HS-5 (cell line): ENCODE measurements around the gene SORCS2.

Source experiments
- DNase-seq: peaks from one replicate; pipeline ENCODE4 v3.0.0-alpha.2; 2012; ENCODE audit warnings: low read depth

The SORCS2 gene

DNA sequence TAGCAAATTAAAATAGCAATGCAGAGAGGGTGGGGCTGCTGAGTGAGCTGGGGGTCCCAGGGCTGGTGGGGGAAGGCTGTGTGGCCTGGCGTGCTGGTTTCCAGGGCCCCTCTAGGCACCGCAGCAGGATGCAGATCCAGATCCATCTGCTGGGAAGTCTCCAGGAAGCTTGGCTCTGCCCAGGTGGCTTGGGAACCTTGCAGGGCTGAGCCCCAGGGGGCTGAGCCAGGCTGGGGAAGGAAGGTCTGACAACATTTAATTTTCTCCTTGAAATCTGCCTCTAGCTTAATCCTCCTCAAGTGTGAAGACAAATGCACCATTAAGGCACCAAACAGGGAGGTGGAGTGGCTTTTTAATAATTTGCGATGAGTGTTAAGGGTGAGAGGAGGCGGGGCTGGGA lies 31.7 kb downstream of the SORCS2 start:
- no peak for DNase-seq

DNA sequence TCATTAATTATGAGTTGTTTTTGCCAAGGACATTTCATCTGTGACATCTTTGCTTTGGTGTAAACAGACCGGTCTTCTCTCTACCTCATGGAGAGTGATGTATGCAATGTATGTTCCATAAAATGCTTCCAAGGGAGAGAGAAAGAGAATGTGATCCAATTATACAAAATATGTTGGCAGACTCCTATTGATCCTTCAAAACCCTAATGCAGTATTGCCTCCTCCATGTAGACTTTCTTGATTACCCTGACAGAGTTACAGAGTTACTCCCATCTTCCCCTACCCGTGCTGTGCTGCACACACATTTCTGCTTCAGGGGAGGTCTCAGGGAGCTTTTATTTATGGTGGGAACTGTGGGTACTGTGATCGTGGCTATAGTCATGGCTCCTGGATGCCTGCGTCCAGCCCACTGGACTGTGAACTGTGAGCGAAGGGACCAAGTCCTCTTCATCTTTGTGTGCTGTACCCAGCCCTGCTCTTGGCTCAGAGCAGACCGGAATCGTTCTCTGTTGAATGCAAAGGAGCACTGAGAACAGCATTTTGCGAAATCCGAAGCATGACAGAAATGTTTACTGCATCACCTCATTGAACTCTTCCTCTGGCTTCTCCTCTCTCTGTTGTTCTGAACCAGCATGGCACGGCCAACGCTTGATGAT lies 32.7 kb downstream of the SORCS2 start:
- no peak for DNase-seq

- DNase-seq = no peak
Observed at GRCh38 chr4:7226439-7226838, 34.1 kb downstream of the SORCS2 start.

- no peak for DNase-seq
Observed at GRCh38 chr4:7227008-7227407, 34.7 kb downstream of the SORCS2 start.

- no peak for DNase-seq
Observed at GRCh38 chr4:7228734-7229133, 36.4 kb downstream of the SORCS2 start.

DNA sequence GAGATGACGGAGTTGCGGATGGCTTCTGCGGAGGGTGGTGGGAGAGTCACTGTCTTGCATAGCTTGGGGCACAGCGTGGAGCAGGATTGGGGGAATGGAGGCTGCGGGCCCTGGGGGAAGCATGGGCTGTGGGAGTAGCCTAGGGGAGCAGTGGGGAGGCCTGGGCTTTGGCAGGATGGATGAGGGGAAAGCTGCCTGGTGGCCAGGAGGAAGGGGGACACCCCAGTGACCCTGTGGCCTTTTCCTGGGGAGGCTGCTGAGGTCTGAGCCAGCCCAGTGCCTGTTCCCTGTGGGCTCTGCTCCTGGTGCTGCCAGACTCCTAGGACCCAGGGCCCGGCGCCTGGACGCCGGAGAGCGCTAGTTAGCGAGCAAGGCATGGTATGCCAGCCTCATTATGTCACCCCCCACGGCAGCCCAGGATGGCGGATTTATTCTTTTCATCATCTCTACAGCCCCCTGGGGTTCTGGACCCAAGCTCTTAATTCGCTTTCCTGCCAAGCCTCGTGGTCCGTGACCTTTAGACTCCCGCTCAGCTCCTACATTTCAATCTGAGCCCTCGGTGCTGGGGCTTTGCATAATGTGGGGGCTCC lies 39.8 kb downstream of the SORCS2 start:
- DNase-seq = no peak

- no peak for DNase-seq
Observed at GRCh38 chr4:7233006-7233580, 40.8 kb downstream of the SORCS2 start.

DNA sequence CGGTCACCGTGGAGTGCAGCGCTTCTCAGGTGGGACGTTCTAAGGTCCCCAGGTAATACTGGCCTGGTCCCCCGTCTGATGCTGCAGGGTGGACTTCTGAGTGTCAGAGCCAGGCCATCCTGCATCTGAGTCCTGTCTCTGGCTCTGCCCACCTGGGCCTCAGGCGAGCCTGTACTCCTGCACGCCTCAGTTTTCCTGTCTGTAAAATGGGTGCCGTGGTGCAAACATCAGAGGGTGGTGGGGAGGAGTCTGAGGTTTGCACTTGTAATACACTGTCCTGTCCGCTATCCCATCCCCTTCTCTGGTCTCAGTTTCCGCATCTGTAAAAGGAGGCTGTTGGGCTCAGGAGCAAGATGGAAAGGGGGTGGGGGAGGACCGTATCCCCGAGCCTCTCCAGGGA lies 41.3 kb downstream of the SORCS2 start:
- no peak for DNase-seq

GRCh38 chr4:7234355-7235029 lies 42.2 kb downstream of the SORCS2 start:
- DNase-seq = no peak

DNA sequence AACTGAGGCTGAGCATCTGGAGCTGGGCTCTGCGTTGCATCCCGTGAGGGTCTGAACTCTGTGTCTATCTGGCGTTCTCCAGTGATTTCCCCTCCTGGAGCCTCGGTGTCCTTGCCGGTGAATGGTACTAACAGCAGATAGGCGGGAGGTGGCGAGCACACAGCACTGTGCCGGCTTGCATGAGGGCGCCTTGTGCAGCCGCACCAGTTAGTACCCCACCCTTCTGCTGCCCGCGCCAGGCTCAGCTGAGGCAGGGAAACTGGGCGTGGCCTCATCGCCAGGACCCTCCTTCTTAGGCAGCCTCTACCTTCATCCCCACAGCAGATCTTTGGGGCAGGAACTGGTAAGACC lies 42.7 kb downstream of the SORCS2 start:
- DNase-seq = no peak

DNA sequence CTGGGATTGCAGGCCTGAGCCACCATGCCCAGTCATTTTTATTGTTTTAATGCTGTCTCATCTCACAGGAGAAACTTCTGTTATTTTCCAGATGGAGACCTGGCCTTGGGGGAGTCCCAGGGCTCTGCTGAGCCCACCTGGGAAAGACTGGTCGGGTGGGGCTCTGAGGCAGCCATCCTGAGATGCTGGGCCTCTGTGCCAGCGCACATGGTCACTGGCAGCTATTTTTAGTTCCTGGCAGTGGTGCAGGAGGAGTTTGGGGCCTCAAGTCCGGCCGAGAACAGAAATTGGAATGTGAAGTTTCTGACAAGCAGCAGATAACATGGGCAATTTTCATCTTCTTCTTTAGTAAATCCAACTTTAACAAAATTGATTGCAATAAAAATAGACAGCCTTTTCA lies 44.5 kb downstream of the SORCS2 start:
- no peak for DNase-seq

DNA sequence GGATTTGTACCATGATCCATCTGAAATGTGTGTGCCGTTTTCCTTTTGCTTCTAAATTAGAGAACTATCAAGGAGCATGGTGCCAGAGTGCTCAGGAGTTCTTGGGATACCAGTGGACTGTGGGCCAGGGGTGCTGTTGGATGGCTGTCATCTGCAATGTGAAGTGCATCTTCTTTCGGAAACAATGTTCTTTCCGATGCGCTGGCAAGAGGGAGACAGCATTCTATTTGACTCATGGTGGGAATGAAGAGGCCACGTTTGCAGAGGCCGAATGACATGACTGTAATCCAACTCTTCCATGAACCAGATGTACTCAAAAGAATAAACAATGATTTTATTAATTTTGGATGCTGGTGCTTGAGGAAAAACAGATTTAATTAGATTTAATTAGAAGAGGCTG lies 45.5 kb downstream of the SORCS2 start:
- DNase-seq = no peak

DNA sequence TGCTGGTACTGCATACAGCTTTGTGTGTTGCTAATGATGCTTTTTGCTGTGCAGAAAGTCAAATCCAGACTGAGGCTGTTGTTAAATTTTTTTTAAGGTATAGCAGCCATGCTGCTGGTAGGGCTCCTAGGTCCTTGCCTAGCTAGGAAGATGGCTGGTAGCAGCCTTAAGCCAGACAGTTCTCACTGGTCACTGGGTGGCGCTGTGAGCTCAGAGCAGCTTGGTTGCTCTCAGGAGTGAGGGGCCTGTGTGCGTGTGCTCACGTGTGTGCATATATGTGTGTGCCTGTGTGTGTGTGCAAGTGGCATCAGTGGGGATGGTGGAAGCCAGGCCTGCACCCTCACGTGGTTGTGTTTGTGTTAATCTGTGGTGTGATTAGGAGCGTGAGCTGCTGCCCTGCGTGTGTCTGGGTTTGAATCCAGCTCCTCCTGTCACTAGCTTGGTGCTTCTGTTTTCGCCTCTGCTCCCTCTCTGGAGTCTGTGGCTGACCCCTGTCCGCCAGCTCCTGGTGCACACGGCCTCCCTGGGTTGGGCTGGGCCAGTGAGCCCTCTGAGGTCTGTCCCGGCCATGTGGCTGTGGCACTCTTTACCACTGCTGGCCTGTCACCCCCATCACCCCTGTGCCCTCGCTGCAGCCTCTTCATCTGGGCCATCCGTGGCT lies 46.1 kb downstream of the SORCS2 start:
- DNase-seq = no peak

GRCh38 chr4:7239101-7239820 lies 46.9 kb downstream of the SORCS2 start:
- no peak for DNase-seq

DNA sequence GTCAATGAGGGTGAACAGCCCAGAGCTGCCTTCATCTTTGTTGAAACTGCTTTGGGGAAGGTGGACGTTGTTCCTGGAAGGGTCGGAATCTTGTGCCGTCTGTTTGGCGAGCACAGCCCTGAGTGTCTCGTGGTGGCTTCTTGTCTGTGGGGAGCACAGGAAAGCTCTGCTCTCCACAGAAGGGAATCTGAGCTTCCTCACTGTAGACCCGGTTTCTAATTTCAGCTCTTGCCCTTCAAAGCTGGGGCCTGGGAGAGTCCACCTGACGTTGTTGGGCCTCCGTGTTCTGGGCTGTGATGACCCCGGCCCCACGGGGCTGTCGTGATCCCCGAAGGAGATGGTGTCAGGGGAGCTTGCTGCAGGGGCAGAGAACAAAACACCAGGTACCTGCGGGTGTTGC lies 47.5 kb downstream of the SORCS2 start:
- DNase-seq = no peak

DNA sequence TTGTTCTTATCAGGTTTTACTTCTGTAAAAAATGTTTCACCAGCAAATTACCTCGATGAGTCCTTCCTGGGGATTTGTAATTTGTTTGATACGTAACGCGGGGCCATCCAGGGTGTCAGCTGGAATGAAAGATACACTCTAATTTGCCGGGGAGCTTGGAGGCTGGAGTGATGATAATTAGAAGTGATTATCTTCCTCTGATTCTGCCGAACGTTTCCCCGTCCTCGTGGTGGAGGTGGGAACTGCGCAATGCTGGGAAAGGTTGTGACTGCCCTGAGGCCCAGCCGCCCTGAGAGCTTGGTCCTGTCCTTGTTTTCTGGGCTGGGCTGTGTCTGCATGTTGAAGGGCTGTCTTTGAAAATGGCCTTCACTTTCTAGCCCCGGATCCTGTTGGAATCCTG lies 48.0 kb downstream of the SORCS2 start:
- no peak for DNase-seq

- DNase-seq = no peak
Observed at GRCh38 chr4:7241597-7242125, 49.3 kb downstream of the SORCS2 start.

GRCh38 chr4:7242766-7243165 lies 50.4 kb downstream of the SORCS2 start:
- DNase-seq = no peak

DNA sequence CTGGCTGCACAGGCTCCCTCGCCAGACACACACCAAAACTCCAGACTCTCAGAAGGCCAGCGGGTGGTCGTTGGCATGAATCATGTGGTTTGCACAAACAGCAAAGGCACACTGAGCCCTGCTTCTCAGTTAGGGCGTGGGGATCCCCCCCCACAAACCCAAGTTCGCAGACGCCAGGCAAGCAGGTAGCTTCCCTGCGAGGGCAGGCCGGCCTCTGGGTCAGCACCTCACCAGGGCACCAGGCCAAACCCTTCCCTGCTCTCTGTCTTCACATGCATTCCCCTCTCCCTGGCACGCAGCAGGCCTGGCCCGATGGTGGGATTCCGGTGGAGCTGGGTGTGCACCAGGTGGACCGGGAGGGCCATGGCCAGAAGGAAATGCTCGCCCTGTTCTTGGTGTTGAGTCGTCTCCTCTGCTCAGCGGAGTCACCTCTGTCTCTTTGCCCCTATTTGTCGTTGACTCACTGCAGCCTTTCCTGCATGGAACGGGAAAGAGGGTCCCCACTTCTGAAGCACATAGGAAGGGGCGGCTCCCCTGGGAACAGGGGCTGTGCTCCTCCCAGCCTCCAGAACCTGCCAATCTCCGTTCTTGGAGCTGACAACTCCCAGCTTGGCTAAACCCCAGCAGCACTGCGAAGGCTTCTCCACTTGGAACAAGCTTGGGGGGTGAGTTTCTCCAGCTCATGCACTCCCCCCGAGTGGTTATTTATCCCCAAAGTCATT lies 51.4 kb downstream of the SORCS2 start:
- no peak for DNase-seq

GRCh38 chr4:7244331-7244665 lies 52.0 kb downstream of the SORCS2 start:
- DNase-seq = no peak

DNA sequence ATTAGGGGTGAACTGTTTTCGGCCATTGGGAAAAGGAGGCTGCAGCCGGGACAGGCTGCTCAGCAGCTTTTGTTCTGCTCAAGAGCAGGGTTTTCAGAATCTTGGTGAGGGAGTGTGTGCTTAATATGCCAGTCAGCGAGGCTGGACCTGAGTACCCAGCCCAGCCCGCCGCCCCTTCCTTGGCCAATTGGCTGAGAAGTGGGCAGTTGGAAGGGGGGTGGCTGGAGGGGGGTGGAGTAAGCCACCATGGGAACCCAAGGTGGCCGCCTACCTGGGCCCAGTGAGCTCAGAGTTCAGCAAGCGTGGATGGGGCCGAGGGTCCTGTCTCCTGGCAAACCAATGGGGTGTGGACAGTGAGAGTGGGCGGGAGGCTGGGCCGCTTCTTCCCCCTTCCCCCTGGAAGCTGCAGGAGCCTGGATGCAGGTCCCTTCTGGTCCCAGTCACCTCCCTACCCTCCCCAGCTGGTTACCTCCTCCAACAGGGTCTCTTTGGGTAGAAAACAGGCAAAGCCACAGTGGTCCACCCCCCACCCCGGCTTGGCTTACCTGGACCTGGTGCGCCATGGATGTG lies 52.5 kb downstream of the SORCS2 start:
- no peak for DNase-seq
